ENCODE measurements around the gene ATG4B.
A peak's percentile ranks its signal among the peaks of the same experiment; 100 is the strongest.

ATG4B gene

GRCh38 chr2:241678307-241678706, 40.8 kb downstream of the ATG4B start:
- Histone ChIP-seq H3K4me3 (no peak overlapping the region), H3K27ac (peak overlapping the region in 1 of 21 experiments; percentile 48)

GRCh38 chr2:241678784-241679540, 41.5 kb downstream of the ATG4B start:
- H3K4me3 ChIP-seq, result no peak overlapping the region
- H3K27ac ChIP-seq, result peak overlapping the region in 2 of 21 experiments; percentile 3 to 48

DNA sequence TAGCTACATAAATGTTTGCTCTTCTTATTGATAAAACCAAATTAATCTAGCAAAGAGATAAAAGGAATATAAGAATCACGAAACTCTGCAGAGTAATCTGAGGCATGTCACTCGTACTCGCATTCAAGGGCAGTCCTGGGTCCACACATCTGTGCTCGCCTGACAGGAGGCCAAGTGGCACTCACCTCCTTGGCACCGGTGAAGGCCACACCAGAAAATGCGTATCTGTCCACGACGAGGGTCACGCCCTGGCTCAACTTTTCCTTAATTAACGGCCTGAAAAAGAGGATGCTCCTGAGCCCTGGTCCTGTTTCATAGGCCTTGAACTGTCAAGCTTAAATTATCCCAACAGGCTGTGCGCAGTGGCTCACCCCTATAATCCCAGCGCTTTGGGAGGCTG, 42.6 kb downstream of the ATG4B start:
- Histone ChIP-seq H3K27ac (peak overlapping the region in 2 of 21 experiments; percentile 6 to 33), H3K4me3 (no peak overlapping the region)

DNA sequence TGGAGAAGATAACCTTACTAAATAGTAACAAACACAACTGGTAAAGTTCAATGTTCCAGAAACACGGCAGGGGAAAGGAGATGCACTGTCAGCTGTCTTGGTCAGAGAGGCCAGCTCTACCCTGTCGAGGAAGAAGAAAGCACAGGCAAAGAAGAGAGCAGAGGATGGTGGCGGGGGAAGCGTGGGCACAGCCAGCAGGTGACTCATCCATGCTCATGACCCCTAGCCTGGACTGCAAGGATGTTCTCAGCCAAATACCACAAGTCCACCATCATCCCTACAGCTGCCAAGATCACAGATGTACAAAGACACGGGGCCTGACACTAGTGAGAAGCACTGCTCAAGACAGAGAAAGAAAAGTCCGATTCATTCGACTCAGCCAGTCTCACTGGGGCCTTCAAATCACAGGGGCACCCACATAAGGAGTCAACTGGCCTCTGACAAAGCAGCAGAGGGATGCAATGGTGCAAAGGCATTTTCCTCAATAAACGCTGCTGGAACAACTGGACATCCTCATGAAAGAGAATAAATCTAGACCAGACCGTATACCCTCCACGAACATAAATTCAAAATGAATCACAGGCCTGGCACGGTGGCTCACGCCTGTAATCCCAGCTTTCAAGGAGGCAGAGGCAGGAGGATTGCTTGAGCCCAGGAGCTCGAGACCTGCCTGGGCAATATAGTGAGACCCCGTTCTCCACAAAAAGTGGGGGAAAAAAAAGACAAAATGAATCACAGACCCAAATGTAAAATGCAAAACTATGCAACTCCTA, 43.5 kb downstream of the ATG4B start:
- no peak overlapping the region for H3K4me3 ChIP-seq
- peak overlapping the region in 7 of 21 experiments; percentile 5 to 57 (median 37) for H3K27ac ChIP-seq

- peak overlapping the region; percentile 53 to 98 (median 92) for H3K4me3 ChIP-seq
- peak overlapping the region in 20 of 21 experiments; percentile 78 to 98 (median 96) for H3K27ac ChIP-seq
These were observed 48.8 kb downstream of the ATG4B start for GRCh38 chr2:241686324-241686649.

- Histone ChIP-seq H3K27ac (peak within 1 kb of the TSS; percentile 72 to 98 (median 96)), H3K4me3 (peak within 1 kb of the TSS; percentile 53 to 98 (median 92))
These were observed 49.3 kb downstream of the ATG4B start, which contains the start of gene DTYMK for GRCh38 chr2:241686650-241687425. Gene DTYMK (minus strand): TSS chr2:241686815. CDS start chr2:241686783, 32 bp downstream.

GRCh38 chr2:241689306-241689705, 51.8 kb downstream of the ATG4B start:
- Histone ChIP-seq H3K4me3 (no peak overlapping the region), H3K27ac (no peak overlapping the region)

- no peak overlapping the region for H3K27ac ChIP-seq
- no peak overlapping the region for H3K4me3 ChIP-seq
These were observed 52.8 kb downstream of the ATG4B start for GRCh38 chr2:241690202-241690717.

DNA sequence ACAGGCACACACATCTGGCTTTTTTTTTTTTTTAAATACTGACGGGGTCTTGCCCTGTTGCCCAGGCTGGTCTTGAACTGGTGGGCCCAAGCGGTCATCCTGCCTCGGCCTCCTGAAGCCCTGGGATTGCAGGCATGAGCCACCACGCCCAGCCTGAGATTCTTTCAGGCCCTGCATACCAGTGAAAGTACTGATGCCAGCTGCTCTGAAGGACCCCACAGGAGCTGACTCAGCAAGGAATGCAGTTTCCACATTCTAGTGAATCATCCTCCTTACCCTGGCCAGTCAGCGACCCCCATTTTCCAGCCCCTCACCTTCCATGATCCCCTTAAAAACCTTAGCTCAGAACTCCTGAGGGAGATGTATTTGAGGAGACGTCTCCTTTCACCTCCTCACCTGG, 55.0 kb downstream of the ATG4B start:
- Histone ChIP-seq H3K4me3 (no peak overlapping the region), H3K27ac (no peak overlapping the region)

DNA sequence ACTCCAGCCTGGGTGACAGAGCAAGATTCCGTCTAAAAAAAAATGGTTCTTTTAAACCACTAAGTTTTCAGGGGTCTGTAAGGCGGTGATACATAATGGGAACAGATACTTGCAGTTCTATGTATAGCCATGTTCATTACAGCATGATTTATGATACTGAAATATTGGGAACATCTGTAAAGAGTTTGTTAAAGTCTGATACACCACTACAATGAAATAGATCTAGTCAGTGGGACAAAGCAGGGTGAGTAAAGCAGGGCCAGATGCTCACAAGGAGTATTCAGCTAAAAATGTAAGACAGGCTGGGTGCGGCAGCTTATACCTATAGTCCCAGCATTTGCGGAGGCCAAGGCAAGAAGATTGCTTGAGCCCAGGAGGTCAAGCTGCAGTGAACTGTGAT, 58.2 kb downstream of the ATG4B start:
- Histone ChIP-seq H3K4me3 (no peak overlapping the region), H3K27ac (no peak overlapping the region)

DNA sequence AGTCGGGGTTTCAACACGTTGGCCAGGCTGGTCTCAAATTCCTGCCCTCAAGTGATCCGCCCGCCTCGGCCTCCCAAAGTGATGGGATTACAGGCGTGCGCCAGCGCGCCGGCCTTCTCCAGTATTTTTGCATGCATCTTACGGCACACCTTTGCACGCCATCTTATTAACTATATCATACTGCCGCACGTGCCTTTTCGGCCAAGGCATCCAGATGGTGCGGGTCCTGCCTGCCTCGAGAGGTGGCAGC, 63.6 kb downstream of the ATG4B start:
- H3K4me3 ChIP-seq, result peak overlapping the region; percentile 72 to 95 (median 81)
- H3K27ac ChIP-seq, result peak overlapping the region; percentile 50 to 97 (median 90)

DNA sequence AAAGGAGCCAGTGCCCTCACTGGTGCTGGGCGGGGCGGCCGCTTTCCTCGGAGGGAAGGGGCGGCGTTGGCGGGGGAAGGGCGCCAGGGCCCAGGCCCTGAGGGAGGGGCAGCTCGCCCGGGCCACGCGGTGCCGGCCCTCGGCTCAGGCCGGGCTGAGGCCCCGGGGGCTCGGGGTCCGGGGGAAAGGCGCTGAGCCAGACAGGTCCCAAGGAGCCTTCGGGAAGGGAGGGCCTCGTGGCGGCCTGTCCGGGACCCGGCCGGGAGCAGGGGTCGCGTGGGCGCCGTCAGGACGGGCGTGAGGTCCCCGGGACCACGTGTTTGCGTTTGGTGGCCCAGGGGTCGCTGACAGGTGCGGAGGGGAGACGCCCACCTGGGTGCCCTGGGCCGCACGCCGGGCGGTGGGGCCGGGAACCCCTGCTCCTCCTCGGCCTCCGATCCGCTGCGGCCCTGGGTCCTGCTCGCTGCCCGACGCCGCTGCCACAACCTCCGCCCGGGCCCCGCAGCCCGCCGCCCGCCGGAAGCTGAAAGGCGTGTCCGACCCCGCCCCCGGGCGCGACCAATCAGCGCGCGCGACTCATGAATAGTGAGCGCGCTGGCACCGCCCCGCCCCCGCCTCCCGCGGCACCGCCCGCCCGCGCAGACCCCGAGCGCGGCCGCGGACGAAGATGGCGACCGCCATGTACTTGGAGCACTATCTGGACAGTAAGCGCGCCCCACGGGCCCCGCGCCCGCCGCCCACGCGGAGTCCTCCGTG, 64.1 kb downstream of the ATG4B start, which contains the start of gene ING5:
Gene ING5, plus strand, starts transcription at position 641 of the 756 bp plus-strand sequence. Its CDS starts 27 bp downstream, at position 668.
- peak within 1 kb of the TSS; percentile 50 to 97 (median 90) for H3K27ac ChIP-seq

DNA sequence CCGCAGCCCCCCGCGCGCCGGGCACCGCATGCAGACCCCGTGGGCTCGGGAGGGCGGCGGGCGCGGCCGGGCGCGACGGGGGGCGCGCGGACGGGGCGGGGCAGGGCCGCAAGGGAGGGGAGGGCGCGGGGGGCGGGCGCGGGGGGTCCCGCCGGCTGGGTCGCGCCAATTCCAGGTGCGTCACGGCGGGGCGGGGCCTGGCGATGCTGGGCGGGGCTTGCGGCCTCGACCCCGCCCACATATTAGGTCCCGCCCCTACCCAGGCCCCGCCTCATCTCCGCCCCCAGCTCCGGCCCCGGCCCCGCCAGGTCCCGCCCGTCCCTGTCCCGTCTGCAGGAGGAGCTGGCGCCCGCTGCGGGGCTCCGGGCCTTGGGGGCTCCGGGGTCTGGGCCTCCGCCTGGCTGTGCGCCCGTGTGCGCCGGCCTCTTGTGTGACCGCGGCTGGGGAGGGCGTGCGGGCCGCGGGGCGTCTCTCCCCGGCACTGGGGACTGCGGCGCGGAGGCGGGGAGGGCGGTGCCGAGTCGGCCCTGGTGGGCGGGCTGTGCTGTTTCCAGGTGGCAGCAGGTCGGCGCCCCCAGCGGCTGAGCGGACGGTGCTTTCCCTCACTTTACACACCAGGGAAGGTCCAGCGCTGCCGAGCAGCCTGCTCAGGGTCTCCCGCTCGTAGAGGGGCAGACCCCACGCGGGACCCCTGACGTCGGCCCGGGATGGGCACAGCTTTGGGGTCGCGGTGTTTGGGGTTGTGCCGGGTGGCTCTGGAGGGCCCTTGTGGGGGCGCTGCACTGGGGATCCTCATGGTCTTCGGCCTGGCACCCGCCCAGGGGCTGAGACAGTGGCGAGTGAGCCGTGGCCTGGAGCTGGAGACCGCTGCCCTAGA, 64.9 kb downstream of the ATG4B start:
- peak overlapping the region in 20 of 21 experiments; percentile 27 to 97 (median 90) for H3K27ac ChIP-seq
- peak overlapping the region; percentile 72 to 95 (median 81) for H3K4me3 ChIP-seq

More for the DNA sequence above, 64.1 kb downstream of the ATG4B start, which contains the start of gene ING5:
- peak within 1 kb of the TSS; percentile 72 to 95 (median 81) for H3K4me3 ChIP-seq

- peak overlapping the region; percentile 72 to 95 (median 81) for H3K4me3 ChIP-seq
- peak overlapping the region in 20 of 21 experiments; percentile 11 to 97 (median 85) for H3K27ac ChIP-seq
These were observed 65.6 kb downstream of the ATG4B start for GRCh38 chr2:241703032-241703604.

DNA sequence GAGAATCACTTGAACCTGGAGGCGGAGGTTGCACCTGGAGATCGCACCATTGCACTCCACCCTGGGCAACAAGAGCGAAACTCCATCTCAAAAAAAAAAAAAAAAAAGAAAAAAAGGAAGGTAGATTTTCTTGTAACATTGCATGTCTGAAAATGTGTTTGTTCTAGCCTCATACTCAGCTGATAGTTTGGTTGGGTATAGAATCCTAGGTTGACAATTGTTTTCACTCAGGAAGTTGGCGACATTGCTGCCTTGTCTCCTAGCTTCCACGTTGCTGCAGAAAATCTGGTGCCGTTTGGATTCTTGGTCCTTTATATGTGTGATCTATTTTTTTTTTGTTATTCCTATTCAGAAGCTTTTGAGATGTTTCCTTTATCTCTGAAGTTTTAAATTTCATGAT, 69.0 kb downstream of the ATG4B start:
- Histone ChIP-seq H3K27ac (no peak overlapping the region), H3K4me3 (no peak overlapping the region)

DNA sequence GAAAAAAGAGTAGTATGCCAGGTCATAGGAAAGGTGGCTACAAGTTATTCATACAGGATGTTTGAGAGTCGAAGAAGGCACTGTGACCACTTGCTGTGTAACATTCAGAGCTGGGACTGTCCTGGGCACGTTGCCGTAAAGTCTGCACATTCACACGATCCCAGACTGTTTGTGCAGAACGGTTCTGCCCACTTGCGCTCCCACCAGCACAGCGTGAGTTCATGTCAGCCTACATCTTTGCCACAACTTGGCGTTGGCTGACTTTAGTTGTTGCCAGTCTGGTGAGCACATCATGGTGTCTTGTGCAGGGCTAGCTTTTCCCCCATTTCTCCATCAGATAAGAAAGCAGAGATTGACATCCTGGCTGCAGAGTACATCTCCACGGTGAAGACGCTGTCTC, 71.4 kb downstream of the ATG4B start:
- Histone ChIP-seq H3K27ac (no peak overlapping the region), H3K4me3 (no peak overlapping the region)

- H3K27ac ChIP-seq, result no peak overlapping the region
- no peak overlapping the region for H3K4me3 ChIP-seq
These were observed 81.6 kb downstream of the ATG4B start for GRCh38 chr2:241719093-241719492.

DNA sequence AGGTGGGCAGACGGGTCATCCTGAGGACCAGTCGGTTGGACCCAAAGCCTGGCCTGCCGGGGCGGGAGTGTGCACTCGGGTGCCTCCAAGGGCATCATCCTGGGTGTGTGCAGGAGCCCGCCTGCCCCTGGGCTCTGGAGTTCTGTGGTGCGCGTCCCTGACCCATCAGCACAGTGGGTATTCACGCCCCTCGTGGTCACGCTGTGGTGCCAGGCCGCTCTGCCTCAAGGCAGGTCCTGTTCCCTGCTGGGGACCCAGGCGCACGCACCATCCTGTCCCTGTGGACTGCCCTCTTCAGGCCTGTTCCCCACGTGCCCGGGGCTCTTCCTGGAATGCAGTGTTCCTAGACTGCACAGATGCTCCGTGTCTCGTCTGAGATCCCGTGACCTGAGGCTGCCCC, 82.6 kb downstream of the ATG4B start:
- H3K4me3 ChIP-seq, result no peak overlapping the region
- H3K27ac ChIP-seq, result no peak overlapping the region

Data from skin epidermis (tissue), 12 donors.